HEK293 (cell line): ENCODE data around the gene MNT.

Source experiments
- CTCF ChIA-PET: fragments of 350-600 bp; formaldehyde crosslinking; extraction: SDS; loops from one replicate; lab custom pipeline; 2021; ENCODE audit warnings: antibody characterized with exemption; lab: Yijun Ruan, JAX
- POLR2A ChIA-PET: fragments of 300-600 bp; formaldehyde crosslinking; extraction: SDS; loops from one replicate; lab custom pipeline; 2020; ENCODE audit warnings: antibody characterized with exemption, inconsistent platforms; lab: Yijun Ruan, JAX
- H3K27ac ChIP-seq: fragments of 200-500 bp; sonication (Bioruptor generic); 2 replicates; pipeline ENCODE4 v1.5.1; 2014; ENCODE audit warnings: low read depth, low read length, control low read depth, inconsistent platforms; ENCODE audit errors: extremely low read depth
- H3K36me3 ChIP-seq, 2 experiments: fragments of 200-500 bp in 1 of 2; sonication (Bioruptor generic) in 1 of 2; 1 replicate in 1 of 2; 2 replicates in 1 of 2; pipeline ENCODE4 v1.5.1; 2014 to 2017; ENCODE audit warnings: inconsistent platforms in 2 of 2, low read length in 2 of 2; ENCODE audit not compliant: control insufficient read depth in 2 of 2, insufficient read depth in 1 of 2
- H3K4me1 ChIP-seq: fragments of 200-500 bp; sonication (Bioruptor generic); 2 replicates; pipeline ENCODE4 v1.5.1; 2014; ENCODE audit warnings: mild to moderate bottlenecking, low read length, inconsistent platforms; ENCODE audit not compliant: control insufficient read depth, insufficient read depth
- H3K4me3 ChIP-seq: 2 replicates; pipeline ENCODE4 v1.5.1; 2011; ENCODE audit warnings: low read depth, mild to moderate bottlenecking, control low read depth, low read length, moderate library complexity
- H3K9me3 ChIP-seq: fragments of 200-500 bp; sonication (Bioruptor generic); 2 replicates; pipeline ENCODE4 v1.5.1; 2014; ENCODE audit warnings: low read depth, low read length, inconsistent platforms; ENCODE audit not compliant: control insufficient read depth, insufficient read depth
- GLIS2 ChIP-seq: fragments of 450-650 bp; formaldehyde crosslinking; IDR thresholded peaks from 2 replicates; pipeline ENCODE4 v1.5.1; 2016; ENCODE audit warnings: missing biosample characterization, missing genetic modification characterization
- KLF1 ChIP-seq: fragments of 450-650 bp; formaldehyde crosslinking; IDR thresholded peaks from 2 replicates; pipeline ENCODE4 v1.5.1; 2016; ENCODE audit warnings: missing biosample characterization, missing genetic modification characterization
- KLF9 ChIP-seq: fragments of 450-650 bp; formaldehyde crosslinking; IDR thresholded peaks from 2 replicates; pipeline ENCODE4 v1.5.1; 2016; ENCODE audit warnings: missing biosample characterization, missing genetic modification characterization, low read depth
- MZF1 ChIP-seq: fragments of 450-650 bp; formaldehyde crosslinking; IDR thresholded peaks from 2 replicates; pipeline ENCODE4 v1.5.1; 2017; ENCODE audit warnings: missing biosample characterization, missing genetic modification characterization, borderline replicate concordance
- ZBTB48 ChIP-seq: fragments of 450-650 bp; formaldehyde crosslinking; IDR thresholded peaks from 2 replicates; pipeline ENCODE4 v1.5.1; 2016; ENCODE audit warnings: missing biosample characterization, missing genetic modification characterization
- ZBTB7A ChIP-seq: fragments of 450-650 bp; formaldehyde crosslinking; IDR thresholded peaks from 2 replicates; pipeline ENCODE4 v1.5.1; 2016; ENCODE audit warnings: low read depth, missing biosample characterization, missing genetic modification characterization
- ZFP3 ChIP-seq: fragments of 450-650 bp; formaldehyde crosslinking; IDR thresholded peaks from 2 replicates; pipeline ENCODE4 v1.5.1; 2016; ENCODE audit warnings: low read depth, missing biosample characterization, missing genetic modification characterization
- ZNF133 ChIP-seq: fragments of 450-650 bp; formaldehyde crosslinking; IDR thresholded peaks from 2 replicates; pipeline ENCODE4 v1.5.1; 2016; ENCODE audit warnings: missing biosample characterization, missing genetic modification characterization
- ZNF169 ChIP-seq: fragments of 450-650 bp; formaldehyde crosslinking; IDR thresholded peaks from 2 replicates; pipeline ENCODE4 v1.5.1; 2016; ENCODE audit warnings: missing biosample characterization, missing genetic modification characterization
- ZNF335 ChIP-seq: fragments of 450-650 bp; formaldehyde crosslinking; conservative IDR thresholded peaks from 2 replicates; pipeline ENCODE4 v1.5.1; 2016; ENCODE audit warnings: missing biosample characterization, missing genetic modification characterization
- ZNF341 ChIP-seq: fragments of 450-650 bp; formaldehyde crosslinking; IDR thresholded peaks from 2 replicates; pipeline ENCODE4; 2016; ENCODE audit warnings: low read depth, missing biosample characterization, missing genetic modification characterization
- ZNF398 ChIP-seq: fragments of 450-650 bp; formaldehyde crosslinking; IDR thresholded peaks from 2 replicates; pipeline ENCODE4 v1.5.1; 2017; ENCODE audit warnings: missing biosample characterization, missing genetic modification characterization
- ZNF544 ChIP-seq: fragments of 450-650 bp; formaldehyde crosslinking; IDR thresholded peaks from 2 replicates; pipeline ENCODE4 v1.5.0; 2017; ENCODE audit warnings: missing biosample characterization, missing genetic modification characterization
- ZNF624 ChIP-seq: fragments of 450-650 bp; formaldehyde crosslinking; IDR thresholded peaks from 2 replicates; pipeline ENCODE4 v1.5.1; 2017; ENCODE audit warnings: missing biosample characterization, missing genetic modification characterization
- ZSCAN16 ChIP-seq: fragments of 450-650 bp; formaldehyde crosslinking; IDR thresholded peaks from 2 replicates; pipeline ENCODE4 v1.5.1; 2016; ENCODE audit warnings: missing biosample characterization, missing genetic modification characterization
- TF ChIP-seq, protein P1 (sequence below): fragments of 450-650 bp; formaldehyde crosslinking; IDR thresholded peaks from 2 replicates; pipeline ENCODE4 v1.5.1; 2016; ENCODE audit warnings: missing biosample characterization, missing genetic modification characterization, borderline replicate concordance
- TF ChIP-seq, protein P2 (sequence below): fragments of 450-650 bp; formaldehyde crosslinking; IDR thresholded peaks from 2 replicates; pipeline ENCODE4 v1.5.1; 2016; ENCODE audit warnings: missing biosample characterization, missing genetic modification characterization
- TF ChIP-seq, protein P3 (sequence below): fragments of 450-650 bp; formaldehyde crosslinking; IDR thresholded peaks from 2 replicates; pipeline ENCODE4 v1.5.1; 2016; ENCODE audit warnings: missing biosample characterization, missing genetic modification characterization
- TF ChIP-seq, protein P4 (sequence below): fragments of 450-650 bp; formaldehyde crosslinking; IDR thresholded peaks from 2 replicates; pipeline ENCODE4 v1.5.1; 2016; ENCODE audit warnings: missing biosample characterization, missing genetic modification characterization
- TF ChIP-seq, protein P5 (sequence below): fragments of 450-650 bp; formaldehyde crosslinking; IDR thresholded peaks from 2 replicates; pipeline ENCODE4 v1.5.1; 2016; ENCODE audit warnings: missing biosample characterization, missing genetic modification characterization

Gene MNT

DNA sequence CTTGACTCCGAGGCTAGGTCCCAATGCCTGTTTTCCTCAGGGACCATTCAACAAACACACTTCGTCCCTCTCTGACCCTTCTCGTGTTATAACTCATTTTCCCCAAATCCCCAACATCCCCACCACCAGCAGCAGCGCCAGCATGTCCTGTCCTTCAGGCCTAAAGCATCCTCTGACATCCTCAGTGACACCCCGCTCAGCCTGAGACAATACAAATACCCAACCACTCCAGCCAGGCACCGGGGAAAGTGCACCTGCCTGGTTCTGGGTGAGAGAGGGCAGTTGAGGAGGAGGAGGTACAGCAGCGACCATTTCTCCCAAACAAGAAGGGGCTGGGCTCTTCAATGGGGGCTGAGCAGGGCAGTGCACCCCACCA is 4.7 kb downstream of the MNT start:
- 0 out of 2 replicates have a peak, but pooled peaks have one; percentile 26 for TF ChIP-seq MZF1
- no peak for TF ChIP-seq GLIS2
- TF ChIP-seq, protein P1, sequence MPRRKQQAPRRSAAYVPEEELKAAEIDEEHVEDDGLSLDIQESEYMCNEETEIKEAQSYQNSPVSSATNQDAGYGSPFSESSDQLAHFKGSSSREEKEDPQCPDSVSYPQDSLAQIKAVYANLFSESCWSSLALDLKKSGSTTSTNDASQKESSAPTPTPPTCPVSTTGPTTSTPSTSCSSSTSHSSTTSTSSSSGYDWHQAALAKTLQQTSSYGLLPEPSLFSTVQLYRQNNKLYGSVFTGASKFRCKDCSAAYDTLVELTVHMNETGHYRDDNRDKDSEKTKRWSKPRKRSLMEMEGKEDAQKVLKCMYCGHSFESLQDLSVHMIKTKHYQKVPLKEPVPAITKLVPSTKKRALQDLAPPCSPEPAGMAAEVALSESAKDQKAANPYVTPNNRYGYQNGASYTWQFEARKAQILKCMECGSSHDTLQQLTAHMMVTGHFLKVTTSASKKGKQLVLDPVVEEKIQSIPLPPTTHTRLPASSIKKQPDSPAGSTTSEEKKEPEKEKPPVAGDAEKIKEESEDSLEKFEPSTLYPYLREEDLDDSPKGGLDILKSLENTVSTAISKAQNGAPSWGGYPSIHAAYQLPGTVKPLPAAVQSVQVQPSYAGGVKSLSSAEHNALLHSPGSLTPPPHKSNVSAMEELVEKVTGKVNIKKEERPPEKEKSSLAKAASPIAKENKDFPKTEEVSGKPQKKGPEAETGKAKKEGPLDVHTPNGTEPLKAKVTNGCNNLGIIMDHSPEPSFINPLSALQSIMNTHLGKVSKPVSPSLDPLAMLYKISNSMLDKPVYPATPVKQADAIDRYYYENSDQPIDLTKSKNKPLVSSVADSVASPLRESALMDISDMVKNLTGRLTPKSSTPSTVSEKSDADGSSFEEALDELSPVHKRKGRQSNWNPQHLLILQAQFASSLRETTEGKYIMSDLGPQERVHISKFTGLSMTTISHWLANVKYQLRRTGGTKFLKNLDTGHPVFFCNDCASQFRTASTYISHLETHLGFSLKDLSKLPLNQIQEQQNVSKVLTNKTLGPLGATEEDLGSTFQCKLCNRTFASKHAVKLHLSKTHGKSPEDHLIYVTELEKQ (tag by site-specific recombination) = no peak
- peak; percentile 25; the same call in 1 of the 2 replicates for TF ChIP-seq ZBTB48 (tag by site-specific recombination)
- no peak for TF ChIP-seq KLF9 (tag by site-specific recombination)
- Histone ChIP-seq H3K27ac (peak overlapping the region; percentile 60), H3K4me3 (peak overlapping the region; percentile 12), H3K36me3 (no peaks in the 10 kb centered on the region), H3K9me3 (no peaks in the 10 kb centered on the region), H3K4me1 (peaks cover 45% of the 10 kb centered on the region)
- CTCF ChIA-PET = interaction anchor here (1.9 kb wide), 1 partner anchor 20 kb away, joined by 7 read pairs; no protein-coding TSS in a partner anchor
- POLR2A ChIA-PET = no interaction called here

DNA sequence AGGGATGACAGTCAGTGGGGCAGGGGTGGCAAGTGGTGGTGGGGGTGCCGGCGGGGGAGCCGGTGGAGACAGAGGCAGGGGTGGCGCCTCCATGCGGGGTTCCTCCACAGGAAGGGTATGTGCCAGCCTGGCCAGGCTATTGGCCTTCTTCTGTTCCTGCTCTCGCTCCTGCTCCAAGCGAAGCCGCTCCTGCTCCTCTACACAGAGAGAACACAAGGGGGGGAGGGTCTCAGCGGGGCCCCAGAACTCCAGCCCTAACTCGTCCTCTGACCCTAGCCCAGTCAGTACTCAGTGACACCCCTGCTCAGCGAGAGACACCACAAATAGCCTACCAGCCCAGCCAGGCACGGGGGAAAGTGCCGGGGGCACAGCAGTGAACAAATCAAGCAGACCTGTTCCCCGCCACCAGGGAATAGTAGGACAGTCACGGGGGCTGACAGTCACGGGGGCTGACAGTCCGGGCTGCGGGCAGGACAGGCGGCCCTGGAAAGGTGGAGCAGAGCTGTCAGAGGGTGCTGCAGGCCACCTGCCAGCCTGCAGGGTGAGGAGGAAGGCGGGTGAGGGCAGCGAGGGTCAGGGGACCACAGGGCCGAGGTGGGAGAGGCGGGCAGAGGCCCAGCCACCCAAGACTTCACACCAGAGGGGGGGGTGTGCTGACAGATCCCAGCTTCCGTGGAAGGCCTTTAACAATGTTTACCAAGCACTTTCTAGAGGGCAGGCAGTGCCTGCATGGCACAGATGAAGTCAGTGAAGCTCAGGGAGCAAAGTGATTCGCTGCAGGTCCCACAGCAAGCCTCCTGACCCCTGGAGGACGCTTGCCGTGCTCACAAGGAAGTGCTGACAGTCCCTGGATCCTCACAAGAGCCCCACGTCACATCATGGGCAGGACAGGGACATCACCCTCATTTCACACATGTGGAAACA is 5.3 kb downstream of the MNT start:
- CTCF ChIA-PET = interaction anchor here (0.7 to 1.9 kb wide), 2 partner anchors 21 to 150 kb away, joined by 3 to 7 read pairs; no protein-coding TSS in a partner anchor
- Histone ChIP-seq H3K36me3 (no peaks in the 10 kb centered on the region), H3K9me3 (no peaks in the 10 kb centered on the region), H3K27ac (peak overlapping the region; percentile 60), H3K4me1 (peaks cover 45% of the 10 kb centered on the region), H3K4me3 (no peak overlapping the region)
- POLR2A ChIA-PET = no interaction called here
- no peak for TF ChIP-seq ZNF133
- TF ChIP-seq, protein P2, sequence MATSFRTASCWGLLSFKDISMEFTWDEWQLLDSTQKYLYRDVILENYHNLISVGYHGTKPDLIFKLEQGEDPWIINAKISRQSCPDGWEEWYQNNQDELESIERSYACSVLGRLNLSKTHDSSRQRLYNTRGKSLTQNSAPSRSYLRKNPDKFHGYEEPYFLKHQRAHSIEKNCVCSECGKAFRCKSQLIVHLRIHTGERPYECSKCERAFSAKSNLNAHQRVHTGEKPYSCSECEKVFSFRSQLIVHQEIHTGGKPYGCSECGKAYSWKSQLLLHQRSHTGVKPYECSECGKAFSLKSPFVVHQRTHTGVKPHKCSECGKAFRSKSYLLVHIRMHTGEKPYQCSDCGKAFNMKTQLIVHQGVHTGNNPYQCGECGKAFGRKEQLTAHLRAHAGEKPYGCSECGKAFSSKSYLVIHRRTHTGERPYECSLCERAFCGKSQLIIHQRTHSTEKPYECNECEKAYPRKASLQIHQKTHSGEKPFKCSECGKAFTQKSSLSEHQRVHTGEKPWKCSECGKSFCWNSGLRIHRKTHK = no peak
- TF ChIP-seq KLF1 (tag by site-specific recombination) = no peak
- TF ChIP-seq ZNF169 = no peak
- no peak for TF ChIP-seq ZFP3
- TF ChIP-seq, protein P3, sequence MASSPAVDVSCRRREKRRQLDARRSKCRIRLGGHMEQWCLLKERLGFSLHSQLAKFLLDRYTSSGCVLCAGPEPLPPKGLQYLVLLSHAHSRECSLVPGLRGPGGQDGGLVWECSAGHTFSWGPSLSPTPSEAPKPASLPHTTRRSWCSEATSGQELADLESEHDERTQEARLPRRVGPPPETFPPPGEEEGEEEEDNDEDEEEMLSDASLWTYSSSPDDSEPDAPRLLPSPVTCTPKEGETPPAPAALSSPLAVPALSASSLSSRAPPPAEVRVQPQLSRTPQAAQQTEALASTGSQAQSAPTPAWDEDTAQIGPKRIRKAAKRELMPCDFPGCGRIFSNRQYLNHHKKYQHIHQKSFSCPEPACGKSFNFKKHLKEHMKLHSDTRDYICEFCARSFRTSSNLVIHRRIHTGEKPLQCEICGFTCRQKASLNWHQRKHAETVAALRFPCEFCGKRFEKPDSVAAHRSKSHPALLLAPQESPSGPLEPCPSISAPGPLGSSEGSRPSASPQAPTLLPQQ (tag by site-specific recombination) = no peak
- TF ChIP-seq ZNF335 (tag by site-specific recombination) = peak; percentile 58
- TF ChIP-seq ZNF624 (tag by site-specific recombination) = no peak
- TF ChIP-seq ZNF398 (tag by site-specific recombination) = peak; percentile 53; the same call in 1 of the 2 replicates
- TF ChIP-seq ZNF544 (tag by site-specific recombination) = no peak
- peak; percentile 16; the same call in 1 of the 2 replicates for TF ChIP-seq ZNF341
- TF ChIP-seq, protein P4, sequence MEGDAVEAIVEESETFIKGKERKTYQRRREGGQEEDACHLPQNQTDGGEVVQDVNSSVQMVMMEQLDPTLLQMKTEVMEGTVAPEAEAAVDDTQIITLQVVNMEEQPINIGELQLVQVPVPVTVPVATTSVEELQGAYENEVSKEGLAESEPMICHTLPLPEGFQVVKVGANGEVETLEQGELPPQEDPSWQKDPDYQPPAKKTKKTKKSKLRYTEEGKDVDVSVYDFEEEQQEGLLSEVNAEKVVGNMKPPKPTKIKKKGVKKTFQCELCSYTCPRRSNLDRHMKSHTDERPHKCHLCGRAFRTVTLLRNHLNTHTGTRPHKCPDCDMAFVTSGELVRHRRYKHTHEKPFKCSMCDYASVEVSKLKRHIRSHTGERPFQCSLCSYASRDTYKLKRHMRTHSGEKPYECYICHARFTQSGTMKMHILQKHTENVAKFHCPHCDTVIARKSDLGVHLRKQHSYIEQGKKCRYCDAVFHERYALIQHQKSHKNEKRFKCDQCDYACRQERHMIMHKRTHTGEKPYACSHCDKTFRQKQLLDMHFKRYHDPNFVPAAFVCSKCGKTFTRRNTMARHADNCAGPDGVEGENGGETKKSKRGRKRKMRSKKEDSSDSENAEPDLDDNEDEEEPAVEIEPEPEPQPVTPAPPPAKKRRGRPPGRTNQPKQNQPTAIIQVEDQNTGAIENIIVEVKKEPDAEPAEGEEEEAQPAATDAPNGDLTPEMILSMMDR (tag by site-specific recombination) = 0 out of 2 replicates have a peak, but pooled peaks have one; percentile 15
- TF ChIP-seq ZBTB7A (tag by site-specific recombination) = peak; percentile 30
- TF ChIP-seq, protein P5, sequence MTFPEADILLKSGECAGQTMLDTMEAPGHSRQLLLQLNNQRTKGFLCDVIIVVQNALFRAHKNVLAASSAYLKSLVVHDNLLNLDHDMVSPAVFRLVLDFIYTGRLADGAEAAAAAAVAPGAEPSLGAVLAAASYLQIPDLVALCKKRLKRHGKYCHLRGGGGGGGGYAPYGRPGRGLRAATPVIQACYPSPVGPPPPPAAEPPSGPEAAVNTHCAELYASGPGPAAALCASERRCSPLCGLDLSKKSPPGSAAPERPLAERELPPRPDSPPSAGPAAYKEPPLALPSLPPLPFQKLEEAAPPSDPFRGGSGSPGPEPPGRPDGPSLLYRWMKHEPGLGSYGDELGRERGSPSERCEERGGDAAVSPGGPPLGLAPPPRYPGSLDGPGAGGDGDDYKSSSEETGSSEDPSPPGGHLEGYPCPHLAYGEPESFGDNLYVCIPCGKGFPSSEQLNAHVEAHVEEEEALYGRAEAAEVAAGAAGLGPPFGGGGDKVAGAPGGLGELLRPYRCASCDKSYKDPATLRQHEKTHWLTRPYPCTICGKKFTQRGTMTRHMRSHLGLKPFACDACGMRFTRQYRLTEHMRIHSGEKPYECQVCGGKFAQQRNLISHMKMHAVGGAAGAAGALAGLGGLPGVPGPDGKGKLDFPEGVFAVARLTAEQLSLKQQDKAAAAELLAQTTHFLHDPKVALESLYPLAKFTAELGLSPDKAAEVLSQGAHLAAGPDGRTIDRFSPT = peak; percentile 59; the same call in 1 of the 2 replicates
- peak; percentile 97 for TF ChIP-seq ZBTB48 (tag by site-specific recombination)
- peak; percentile 95 for TF ChIP-seq ZSCAN16 (tag by site-specific recombination)
